Natural killer cell (primary cell): Measurements from ENCODE around the gene KCNT1. TPM values are rescaled to one million over a fixed set of nuclear protein-coding genes. Genes with fewer than 3 reads are reported as not detected.

Experiments used
- ATAC-seq, 3 donors: fragments of 150-1000 bp in 2 of 3; fragments of 200-7000 bp in 1 of 3; cut with Tn5 transposase; 1 replicate in 1 of 3; 2 replicates in 2 of 3; pipeline ENCODE4 v1.10.0; 2021; ENCODE audit warnings: mild to moderate bottlenecking in 2 of 3, moderate library complexity in 2 of 3
- DNase-seq, 2 donors: peaks; one replicate each; pipeline versions ENCODE4 v3.0.0 to v3.0.0-alpha.2; 2013 to 2021; ENCODE audit warnings: mixed read lengths in 1 of 2
- H3K27ac ChIP-seq: one replicate; pipeline ENCODE4 v1.5.1; 2013; ENCODE audit warnings: mild to moderate bottlenecking, low read length
- H3K27me3 ChIP-seq: one replicate; pipeline ENCODE4 v1.6.1; 2013; ENCODE audit warnings: low read length; ENCODE audit not compliant: control insufficient read depth, insufficient read depth
- H3K36me3 ChIP-seq: one replicate; pipeline ENCODE4 v1.6.1; 2013; ENCODE audit warnings: low read length; ENCODE audit not compliant: control insufficient read depth, insufficient read depth
- H3K4me1 ChIP-seq: one replicate; pipeline ENCODE4 v1.6.1; 2013; ENCODE audit warnings: low read length; ENCODE audit not compliant: control insufficient read depth, insufficient read depth
- H3K4me3 ChIP-seq: one replicate; pipeline ENCODE4 v1.5.1; 2013; ENCODE audit warnings: low read length
- H3K9me3 ChIP-seq: one replicate; pipeline ENCODE4 v1.6.1; 2013; ENCODE audit warnings: low read length; ENCODE audit not compliant: control insufficient read depth, insufficient read depth
- H3K27ac Mint-ChIP-seq, 2 donors: one replicate each; pipeline ENCODE4 v1.8.0; 2022; ENCODE audit warnings: mild to moderate bottlenecking in 2 of 2, mixed read lengths in 2 of 2, moderate library complexity in 1 of 2
- H3K27me3 Mint-ChIP-seq, 2 donors: one replicate each; pipeline ENCODE4 v1.8.0; 2022; ENCODE audit warnings: low read depth in 2 of 2, mixed read lengths in 2 of 2
- H3K36me3 Mint-ChIP-seq: one replicate; pipeline ENCODE4 v1.8.0; 2022; ENCODE audit warnings: mixed read lengths
- H3K4me1 Mint-ChIP-seq, 2 donors: one replicate each; pipeline ENCODE4 v1.8.0; 2022; ENCODE audit warnings: mixed read lengths in 2 of 2
- H3K4me3 Mint-ChIP-seq: one replicate; pipeline ENCODE4 v1.8.0; 2022; ENCODE audit warnings: mild to moderate bottlenecking, moderate library complexity, mixed read lengths
- H3K9me3 Mint-ChIP-seq, 2 donors: one replicate each; pipeline ENCODE4 v1.8.0; 2022; ENCODE audit warnings: mixed read lengths in 2 of 2
- WGBS: methylation state at CpG from one replicate; pipeline ENCODE4 v1.1.7; 2013; ENCODE audit warnings: missing lambda C conversion rate; ENCODE audit not compliant: insufficient coverage; 5-methylcytosine and 5-hydroxymethylcytosine counted together
- intact Hi-C: fragments of 100-400 bp; cut with micrococcal nuclease; formaldehyde crosslinking; loops from one replicate; pipeline ENCODE4 v1.14.2; 2022
- total RNA-seq, 4 donors: library from RNA; stranded (reverse); fragments of 120-200 nt in 1 of 4; gene quantifications; one replicate each; pipeline versions ENCODE4 v1.2.3 to v1.2.4, GENCODE V29; 2013 to 2022
- TF ChIP-seq, protein P1 (sequence below): fragments of 200-600 bp; IDR thresholded peaks from one replicate; pipeline ENCODE4 v1.8.0; 2022; ENCODE audit warnings: antibody characterized with exemption

KCNT1 gene
- total RNA-seq, 3 donors from 2014 or later (not counting 1 experiment from before 2014, with no cell fraction given), result 0.52 to 1.2 (median 0.88) TPM

DNA sequence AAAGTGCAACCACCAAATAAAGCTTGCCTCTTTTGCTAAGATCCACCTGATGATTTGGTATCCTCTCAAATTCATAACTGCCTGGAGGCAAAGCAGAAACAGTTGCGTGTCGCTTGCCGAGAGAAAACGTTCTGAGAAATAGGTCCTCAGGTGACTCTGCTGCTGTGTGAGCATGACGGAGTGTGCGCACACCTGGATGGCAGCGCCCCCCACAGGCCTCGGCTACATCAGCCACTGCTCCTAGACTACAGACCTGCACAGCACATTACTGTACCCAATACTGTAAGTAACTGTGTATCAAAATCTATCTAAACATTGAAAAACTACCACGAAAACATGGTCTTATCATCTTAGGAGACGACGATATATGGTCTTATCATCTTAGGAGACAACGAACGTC is 117.9 kb downstream of the KCNT1 start:
- no peak for ATAC-seq
- H3K27ac Mint-ChIP-seq, result no peak overlapping the region
- H3K4me1 Mint-ChIP-seq, result peaks cover 0 to 3% of the 10 kb centered on the region in 2 donors
- no peaks in the 10 kb centered on the region for H3K27me3 Mint-ChIP-seq
- no peak for DNase-seq
- Histone ChIP-seq H3K36me3 (peaks cover 72% of the 10 kb centered on the region), H3K27ac (no peak overlapping the region), H3K27me3 (no peaks in the 10 kb centered on the region), H3K9me3 (no peaks in the 10 kb centered on the region), H3K4me3 (no peak overlapping the region), H3K4me1 (no peaks in the 10 kb centered on the region)
- intact Hi-C loops, result no loop called here
- WGBS, result 94% methylated on average over 13 of the region's 13 CpGs
- TF ChIP-seq, protein P1, sequence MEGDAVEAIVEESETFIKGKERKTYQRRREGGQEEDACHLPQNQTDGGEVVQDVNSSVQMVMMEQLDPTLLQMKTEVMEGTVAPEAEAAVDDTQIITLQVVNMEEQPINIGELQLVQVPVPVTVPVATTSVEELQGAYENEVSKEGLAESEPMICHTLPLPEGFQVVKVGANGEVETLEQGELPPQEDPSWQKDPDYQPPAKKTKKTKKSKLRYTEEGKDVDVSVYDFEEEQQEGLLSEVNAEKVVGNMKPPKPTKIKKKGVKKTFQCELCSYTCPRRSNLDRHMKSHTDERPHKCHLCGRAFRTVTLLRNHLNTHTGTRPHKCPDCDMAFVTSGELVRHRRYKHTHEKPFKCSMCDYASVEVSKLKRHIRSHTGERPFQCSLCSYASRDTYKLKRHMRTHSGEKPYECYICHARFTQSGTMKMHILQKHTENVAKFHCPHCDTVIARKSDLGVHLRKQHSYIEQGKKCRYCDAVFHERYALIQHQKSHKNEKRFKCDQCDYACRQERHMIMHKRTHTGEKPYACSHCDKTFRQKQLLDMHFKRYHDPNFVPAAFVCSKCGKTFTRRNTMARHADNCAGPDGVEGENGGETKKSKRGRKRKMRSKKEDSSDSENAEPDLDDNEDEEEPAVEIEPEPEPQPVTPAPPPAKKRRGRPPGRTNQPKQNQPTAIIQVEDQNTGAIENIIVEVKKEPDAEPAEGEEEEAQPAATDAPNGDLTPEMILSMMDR, result no peak
- no peak overlapping the region for H3K4me3 Mint-ChIP-seq
- H3K36me3 Mint-ChIP-seq, result peaks cover 18% of the 10 kb centered on the region
- no peaks in the 10 kb centered on the region for H3K9me3 Mint-ChIP-seq

DNA sequence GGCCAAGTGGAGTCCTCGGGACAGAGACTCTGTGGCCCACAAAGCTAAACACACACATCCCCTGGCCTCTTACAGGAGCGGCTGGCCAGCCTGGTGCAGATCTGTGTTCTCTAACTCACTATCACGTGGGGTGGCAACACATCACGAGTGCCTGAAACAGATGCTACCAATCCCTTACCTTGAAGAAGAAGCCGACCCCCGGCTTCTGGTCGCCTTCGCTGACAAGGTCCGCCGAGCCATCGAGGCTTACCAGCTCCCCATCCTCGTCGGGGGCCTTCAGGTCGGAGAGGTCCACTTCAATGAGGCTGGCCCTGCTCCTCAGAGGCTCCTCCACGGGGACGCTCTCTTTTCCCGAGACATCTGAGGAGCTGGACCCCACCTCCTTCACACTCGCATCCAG is 118.7 kb downstream of the KCNT1 start:
- H3K36me3 Mint-ChIP-seq, result peaks cover 23% of the 10 kb centered on the region
- no peaks in the 10 kb centered on the region for H3K9me3 ChIP-seq
- no peak overlapping the region for H3K4me3 Mint-ChIP-seq
- DNase-seq (no peak), ATAC-seq (no peak)
- H3K4me3 ChIP-seq, result no peak overlapping the region
- intact Hi-C loops, result no loop called here
- H3K9me3 Mint-ChIP-seq, result no peaks in the 10 kb centered on the region
- WGBS, result 99% methylated on average over 18 of the region's 18 CpGs
- no peak overlapping the region for H3K27ac Mint-ChIP-seq
- no peaks in the 10 kb centered on the region for H3K27me3 Mint-ChIP-seq
- no peaks in the 10 kb centered on the region for H3K27me3 ChIP-seq
- TF ChIP-seq, protein P1, result no peak
- H3K36me3 ChIP-seq, result peaks cover 68% of the 10 kb centered on the region
- peaks cover 7 to 10% of the 10 kb centered on the region in 2 donors for H3K4me1 Mint-ChIP-seq
- no peaks in the 10 kb centered on the region for H3K4me1 ChIP-seq
- no peak overlapping the region for H3K27ac ChIP-seq

DNA sequence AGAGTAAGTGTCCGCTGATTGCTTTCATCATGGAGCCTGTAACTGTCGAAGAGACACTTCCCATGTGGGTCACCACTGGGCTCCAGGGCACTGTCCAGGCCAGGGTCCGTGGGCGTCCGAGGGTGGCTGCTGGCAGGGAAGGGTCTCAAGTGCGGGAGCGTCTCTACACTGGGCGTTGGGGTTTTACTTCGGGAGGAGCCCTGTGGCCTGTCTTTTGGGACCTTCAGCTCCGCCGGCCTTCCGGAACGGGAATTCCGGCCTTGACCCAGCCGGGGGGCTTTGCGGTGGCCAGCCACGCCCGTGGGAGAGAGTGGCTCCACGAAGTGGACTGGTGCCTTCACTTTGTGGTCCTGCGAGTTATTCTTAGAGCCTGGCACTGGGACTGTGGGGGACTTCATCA is 119.1 kb downstream of the KCNT1 start:
- peaks cover 64% of the 10 kb centered on the region for H3K36me3 ChIP-seq
- Mint-ChIP-seq H3K27ac (no peak overlapping the region), H3K9me3 (no peaks in the 10 kb centered on the region), H3K4me1 (peaks cover 9 to 10% of the 10 kb centered on the region in 2 donors), H3K36me3 (peaks cover 23% of the 10 kb centered on the region), H3K27me3 (no peaks in the 10 kb centered on the region), H3K4me3 (no peak overlapping the region)
- no peak for DNase-seq
- TF ChIP-seq, protein P1, result no peak
- intact Hi-C loops, result no loop called here
- H3K4me3 ChIP-seq, result no peak overlapping the region
- H3K27ac ChIP-seq, result no peak overlapping the region
- no peaks in the 10 kb centered on the region for H3K4me1 ChIP-seq
- H3K9me3 ChIP-seq, result no peaks in the 10 kb centered on the region
- no peak for ATAC-seq
- H3K27me3 ChIP-seq, result no peaks in the 10 kb centered on the region
- 95% methylated on average over 20 of the region's 20 CpGs for WGBS

DNA sequence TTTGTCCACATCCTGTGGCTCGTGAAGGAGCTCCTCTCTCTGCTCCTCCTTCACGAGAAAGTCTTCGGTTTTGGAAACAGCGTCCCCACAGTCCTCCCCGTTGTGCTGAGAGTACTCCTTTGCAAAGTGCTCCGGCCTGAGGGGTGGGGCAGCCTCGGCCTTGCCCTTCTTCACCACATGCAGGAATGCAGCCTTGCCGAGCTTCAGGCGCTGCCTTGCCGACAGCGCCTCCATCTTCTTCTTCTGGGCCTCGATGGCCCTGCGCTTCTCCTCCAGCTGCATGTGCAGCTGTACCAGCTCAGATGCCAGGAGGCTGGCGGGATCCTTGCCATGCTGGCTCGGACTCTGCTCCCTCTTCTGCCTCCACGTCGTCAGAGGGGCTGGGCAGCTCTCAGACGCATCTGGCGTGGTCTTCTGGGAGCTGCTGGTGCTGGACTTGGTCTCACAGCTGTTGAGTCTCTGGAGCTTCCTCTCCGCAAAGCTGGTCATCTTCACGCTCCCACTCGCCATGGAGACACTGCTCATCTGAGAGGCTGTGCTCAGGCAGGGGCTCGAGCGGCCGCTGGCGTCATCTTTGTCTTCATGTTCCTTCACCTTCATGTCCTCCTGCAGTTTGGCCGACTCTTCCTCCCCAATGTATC is 119.9 kb downstream of the KCNT1 start:
- Histone ChIP-seq H3K9me3 (no peaks in the 10 kb centered on the region), H3K4me3 (no peak overlapping the region), H3K4me1 (no peaks in the 10 kb centered on the region), H3K36me3 (peaks cover 62% of the 10 kb centered on the region), H3K27me3 (no peaks in the 10 kb centered on the region), H3K27ac (no peak overlapping the region)
- WGBS, result 98% methylated on average over 27 of the region's 27 CpGs
- TF ChIP-seq, protein P1, result no peak
- intact Hi-C loops, result no loop called here
- DNase-seq (no peak), ATAC-seq (no peak)
- Mint-ChIP-seq H3K27me3 (no peaks in the 10 kb centered on the region), H3K4me3 (no peak overlapping the region), H3K4me1 (peaks cover 9 to 10% of the 10 kb centered on the region in 2 donors), H3K9me3 (no peaks in the 10 kb centered on the region), H3K27ac (no peak overlapping the region), H3K36me3 (peaks cover 23% of the 10 kb centered on the region)
